Measurements from ENCODE around the gene PDIK1L. TPM values are rescaled to one million over a fixed set of nuclear protein-coding genes. Genes with fewer than 3 reads are reported as not detected.
"Not testable (repeated sequence)": the region's sequence is repeated elsewhere in the genome, so short reads cannot be mapped to it uniquely, and the experiment has no call there.

PDIK1L gene
- total RNA-seq, 4 donors from 2014 or later, result 5.4 to 9.0 (median 7.1) TPM

GRCh38 chr1:26094076-26094669 lies 17.5 kb upstream of the PDIK1L start:
- Histone ChIP-seq H3K27ac (peak overlapping the region in 1 of 4 donors; percentile 5), H3K36me3 (no peaks in the 10 kb centered on the region), H3K4me1 (peaks cover 0 to 16% (median 0%) of the 10 kb centered on the region in 4 donors), H3K4me3 (no peak overlapping the region), H3K9me3 (no peaks in the 10 kb centered on the region), H3K27me3 (peaks cover 0 to 4% of the 10 kb centered on the region in 2 donors)
- TF ChIP-seq POLR2A (IDR thresholded peaks at IDR 0.05) (no peak), EP300 (IDR thresholded peaks at IDR 0.05) (no peak), CTCF (IDR thresholded peaks at IDR 0.05) (no peak)
- WGBS, 2 donors, result 35 to 37% methylated on average over 11 of the region's 11 CpGs
- DNase-seq (ENCODE audit: low spot score in 2 of 2), result no peak

- Histone ChIP-seq H3K27ac (peak overlapping the region in 1 of 4 donors; percentile 5), H3K4me3 (no peak overlapping the region), H3K36me3 (no peaks in the 10 kb centered on the region), H3K27me3 (peaks cover 0 to under 1% of the 10 kb centered on the region in 2 donors), H3K9me3 (no peaks in the 10 kb centered on the region), H3K4me1 (peaks cover 0 to 16% (median 0%) of the 10 kb centered on the region in 4 donors)
- WGBS, 2 donors, result 35 to 43% methylated on average over 16 to 17 of the region's 17 CpGs
- TF ChIP-seq EP300 (IDR thresholded peaks at IDR 0.05), result peak in 1 of 2 donors; percentile 24
- no peak for TF ChIP-seq POLR2A (IDR thresholded peaks at IDR 0.05)
- peak in 1 of 2 donors; percentile 5 for DNase-seq (ENCODE audit: low spot score in 2 of 2)
These were observed 16.8 kb upstream of the PDIK1L start for GRCh38 chr1:26094677-26095383.

- TF ChIP-seq POLR2A (IDR thresholded peaks at IDR 0.05) (no peak), EP300 (IDR thresholded peaks at IDR 0.05) (no peak)
- no peaks in the 10 kb centered on the region for H3K36me3 ChIP-seq
- H3K27ac ChIP-seq, result peak overlapping the region in 2 of 4 donors; percentile 30 to 43
- H3K27me3 ChIP-seq, result no peaks in the 10 kb centered on the region
- no peak overlapping the region for H3K4me3 ChIP-seq
- WGBS, 2 donors, result 43 to 47% methylated on average over 2 of the region's 2 CpGs
- H3K9me3 ChIP-seq, result no peaks in the 10 kb centered on the region
- DNase-seq (ENCODE audit: low spot score in 2 of 2), result no peak
- H3K4me1 ChIP-seq, result peaks cover 0 to 16% (median 0%) of the 10 kb centered on the region in 4 donors
These were observed 15.2 kb upstream of the PDIK1L start for GRCh38 chr1:26096471-26096870.

GRCh38 chr1:26097696-26098095 lies 13.9 kb upstream of the PDIK1L start:
- no peak for DNase-seq (ENCODE audit: low spot score in 2 of 2)
- Histone ChIP-seq H3K27me3 (no peaks in the 10 kb centered on the region), H3K4me1 (peaks cover 0 to 16% (median 0%) of the 10 kb centered on the region in 4 donors), H3K9me3 (no peaks in the 10 kb centered on the region), H3K4me3 (no peak overlapping the region), H3K27ac (no peak overlapping the region), H3K36me3 (no peaks in the 10 kb centered on the region)
- TF ChIP-seq POLR2A (IDR thresholded peaks at IDR 0.05) (no peak), CTCF (IDR thresholded peaks at IDR 0.05) (no peak), EP300 (IDR thresholded peaks at IDR 0.05) (no peak)

GRCh38 chr1:26098602-26099001 lies 13.0 kb upstream of the PDIK1L start:
- Histone ChIP-seq H3K27me3 (no peaks in the 10 kb centered on the region), H3K4me3 (no peak overlapping the region), H3K27ac (no peak overlapping the region), H3K36me3 (no peaks in the 10 kb centered on the region), H3K9me3 (no peaks in the 10 kb centered on the region), H3K4me1 (peaks cover 0 to 16% (median 0%) of the 10 kb centered on the region in 4 donors)
- WGBS, 2 donors, result 94 to 95% methylated on average over 4 of the region's 4 CpGs
- no peak for DNase-seq (ENCODE audit: low spot score in 2 of 2)
- TF ChIP-seq CTCF (IDR thresholded peaks at IDR 0.05) (no peak), EP300 (IDR thresholded peaks at IDR 0.05) (no peak), POLR2A (IDR thresholded peaks at IDR 0.05) (no peak)

- no peak for DNase-seq (ENCODE audit: low spot score in 2 of 2)
- TF ChIP-seq CTCF (IDR thresholded peaks at IDR 0.05), result no peak
- no peaks in the 10 kb centered on the region for H3K9me3 ChIP-seq
- H3K36me3 ChIP-seq, result no peaks in the 10 kb centered on the region
- peaks cover 0 to 11% (median 0%) of the 10 kb centered on the region in 4 donors for H3K4me1 ChIP-seq
- H3K27me3 ChIP-seq, result no peaks in the 10 kb centered on the region
- WGBS, 2 donors, result 82 to 88% methylated on average over 3 of the region's 3 CpGs
- H3K4me3 ChIP-seq, result no peak overlapping the region
- no peak overlapping the region for H3K27ac ChIP-seq
These were observed 11.8 kb upstream of the PDIK1L start for GRCh38 chr1:26099780-26100179.

GRCh38 chr1:26100204-26100603 lies 11.4 kb upstream of the PDIK1L start:
- not testable (repeated sequence) for H3K36me3 ChIP-seq; H3K4me3 ChIP-seq; H3K27ac ChIP-seq; H3K9me3 ChIP-seq; DNase-seq (ENCODE audit: low spot score in 2 of 2); H3K27me3 ChIP-seq
- H3K4me1 ChIP-seq, result peaks cover 0 to 11% (median 0%) of the 10 kb centered on the region in 4 donors
- 74 to 77% methylated on average over 10 of the region's 10 CpGs for WGBS, 2 donors

Measured in tibial nerve (tissue), 4 donors.